Ovary (tissue), 9 donors: ENCODE measurements around the gene RAF1. TPM values are rescaled to one million over a fixed set of nuclear protein-coding genes. Genes with fewer than 3 reads are reported as not detected.
"Not testable (repeated sequence)": the region's sequence is repeated elsewhere in the genome, so short reads cannot be mapped to it uniquely, and the experiment has no call there.

Source experiments
- DNase-seq, 5 donors: peaks; one replicate each; pipeline ENCODE4 v3.0.0-alpha.2; 2019 to 2020
- H3K27ac ChIP-seq, 2 donors: fragments of 200-600 bp; one replicate each; pipeline versions ENCODE4 v1.5.1 to v1.8.0; 2019 to 2022
- H3K27me3 ChIP-seq: fragments of 200-600 bp; one replicate; pipeline ENCODE4 v1.8.0; 2022
- H3K36me3 ChIP-seq: fragments of 200-600 bp; sonication (generic); one replicate; pipeline ENCODE4 v1.5.1; 2019
- H3K4me1 ChIP-seq: one replicate; pipeline ENCODE4 v1.8.1; 2013; ENCODE audit warnings: mild to moderate bottlenecking, moderate library complexity; ENCODE audit not compliant: insufficient read depth
- H3K4me3 ChIP-seq: fragments of 200-600 bp; sonication (generic); one replicate; pipeline ENCODE4 v1.5.1; 2017
- H3K9me3 ChIP-seq, 2 donors: fragments of 200-600 bp in 1 of 2; sonication (generic) in 1 of 2; one replicate each; pipeline versions ENCODE4 v1.5.1 to v1.8.1; 2013 to 2019; ENCODE audit warnings: mild to moderate bottlenecking in 1 of 2, moderate library complexity in 1 of 2
- CTCF ChIP-seq, 3 donors: fragments of 450-650 bp in 2 of 3; fragments of 200-600 bp in 1 of 3; IDR thresholded peaks; one replicate each; pipeline versions ENCODE4 v1.5.1 to v1.8.0; 2016 to 2022; ENCODE audit warnings: antibody characterized with exemption in 3 of 3, mild to moderate bottlenecking in 1 of 3
- EP300 ChIP-seq: sonication (generic); formaldehyde crosslinking; IDR thresholded peaks from one replicate; pipeline ENCODE4 v1.6.1; 2017; ENCODE audit warnings: antibody characterized with exemption
- POLR2A ChIP-seq: fragments of 450-650 bp; IDR thresholded peaks from one replicate; pipeline ENCODE4 v1.6.1; 2017; ENCODE audit warnings: antibody characterized with exemption, mild to moderate bottlenecking, moderate library complexity
- WGBS, 3 donors: extraction: QIAGEN DNeasy Blood & Tissue Kit in 1 of 3; methylation state at CpG; one replicate each; pipeline versions ENCODE4 v1.1.5 to v1.1.7; 2013 to 2017; 5-methylcytosine and 5-hydroxymethylcytosine counted together
- intact Hi-C, 4 donors: fragments of 100-400 bp; cut with DNase I; formaldehyde crosslinking; loops; one replicate each; pipeline versions ENCODE4 v1.11.0 to v1.15.1; 2022 to 2023
- polyA plus RNA-seq, 2 donors: library from polyadenylated mRNA; stranded (reverse); fragments of 200-250 nt in 1 of 2; fragments of 350-450 nt in 1 of 2; fragmentation: Illumina TruSeq in 1 of 2; extraction: RNeasy Lipid Tissue Mini Kit (QIAGEN cat#74804) in 1 of 2; gene quantifications; one replicate each; pipeline ENCODE4 v1.2.3, GENCODE V29; 2013 to 2014
- total RNA-seq, 7 donors: library from RNA; depleted of rRNA in 2 of 7; stranded (reverse); fragments of >200 nt in 2 of 7; fragmentation: NEBNext Ultra II Directional in 3 of 7; extraction: Animal tissue kit (Norgen Biotek cat#: 25700) in 3 of 7; gene quantifications; one replicate each; pipeline versions ENCODE4 v1.1.0 to v1.2.4, GENCODE V29; 2016 to 2023
- donor health status: DM: no; HTN: no; CAD: no; lungs with moderate emphysema.
- donor health status: DM: no; HTN: no; CAD: no.
- donor health status: Bipolar disorder and iron deficiency.
- donor health status: DM: yes; HTN: yes; CAD: no.
- donor health status: DM: no; HTN: no; CAD: no.
- donor health status: DM: yes; HTN: yes; CAD: no.

Gene RAF1
- total and polyA plus RNA-seq, 9 donors: 62.1 to 106 (median 78.8) TPM

DNA sequence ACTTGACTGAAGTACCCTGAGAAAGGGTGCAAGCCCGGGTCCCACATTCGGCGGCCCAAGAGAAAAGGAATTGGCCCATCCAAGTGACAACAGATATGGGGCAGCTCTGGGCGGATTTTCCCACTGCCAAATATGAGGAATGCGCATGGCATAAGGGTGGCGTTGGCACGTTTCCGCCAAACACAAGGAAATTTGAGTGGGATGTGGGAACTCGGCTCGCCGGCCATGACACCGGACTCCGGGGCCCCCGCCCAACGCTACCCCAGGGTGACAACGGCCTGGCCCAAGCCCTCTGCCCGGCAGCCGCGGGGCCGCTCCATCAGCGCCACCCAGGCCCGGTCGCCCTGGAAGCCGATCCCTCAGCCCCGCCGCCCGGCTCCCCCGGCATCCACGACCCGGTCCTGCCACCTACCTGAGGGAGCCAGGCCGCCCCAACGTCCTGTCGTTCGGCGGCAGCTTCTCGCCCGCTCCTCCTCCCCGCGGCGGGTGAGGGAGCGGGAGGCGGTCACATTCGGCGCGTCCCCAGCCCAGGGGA, 449 bp downstream of the RAF1 start:
- intact Hi-C loops: loop anchor here in 1 of 4 donors (5.0 kb wide), 1 partner anchor 106 kb away; the partner anchor contains the start of gene MKRN2
- WGBS, 3 donors: 0% methylated on average over 27 to 45 of the region's 45 CpGs
- DNase-seq: peak; percentile 44 to 66 (median 58)
- H3K4me1 ChIP-seq: peaks cover 11% of the 10 kb centered on the region
- no peaks in the 10 kb centered on the region for H3K27me3 ChIP-seq
- TF ChIP-seq POLR2A (no peak), EP300 (no peak), CTCF (IDR thresholded peaks at IDR 0.05) (no peak)
- no peaks in the 10 kb centered on the region for H3K36me3 ChIP-seq
- H3K27ac ChIP-seq: peak overlapping the region; percentile 99 to 100
- peak overlapping the region; percentile 96 for H3K4me3 ChIP-seq
- H3K9me3 ChIP-seq: no peaks in the 10 kb centered on the region

DNA sequence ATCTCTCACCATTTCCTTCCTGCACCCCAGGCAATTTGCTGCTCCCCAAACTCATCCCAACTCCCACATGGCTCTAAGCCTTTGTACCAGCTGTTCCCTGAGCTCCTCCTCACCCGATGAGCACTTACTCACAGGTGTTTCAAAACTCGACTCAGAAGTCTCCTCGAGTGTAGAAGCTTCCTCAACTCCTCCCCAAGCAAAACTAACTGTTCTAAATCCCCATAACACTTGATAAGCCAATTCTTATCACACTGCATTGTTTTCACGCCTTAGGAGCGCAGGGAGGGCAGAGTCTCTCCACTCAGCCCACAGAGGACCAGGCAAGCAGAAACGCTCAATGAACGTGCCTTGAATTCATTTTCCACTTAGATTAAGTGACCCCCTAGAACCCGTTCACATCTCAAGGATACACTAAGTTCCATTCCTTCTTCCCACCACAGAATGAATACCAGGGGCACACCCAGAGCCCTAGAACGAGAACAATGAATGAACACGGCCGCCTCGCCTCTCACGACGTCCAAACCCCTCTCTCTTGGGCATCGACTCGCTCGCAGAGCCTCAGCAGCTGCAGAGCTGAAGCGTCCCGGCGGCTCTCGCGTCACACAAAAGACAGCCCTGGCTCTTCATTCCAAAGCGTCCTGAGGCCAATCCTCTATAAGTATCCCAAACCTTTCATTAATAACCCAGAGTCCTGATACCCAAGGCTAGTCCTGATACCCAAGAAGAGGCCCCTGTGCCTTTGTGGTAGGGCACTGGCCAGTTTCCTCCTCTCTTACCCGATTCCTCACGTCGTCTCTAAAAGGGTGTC, 1.1 kb downstream of the RAF1 start:
- Histone ChIP-seq H3K4me3 (peak overlapping the region; percentile 96), H3K4me1 (peaks cover 13% of the 10 kb centered on the region), H3K36me3 (no peaks in the 10 kb centered on the region), H3K27ac (peak overlapping the region; percentile 99 to 100), H3K27me3 (no peaks in the 10 kb centered on the region), H3K9me3 (no peaks in the 10 kb centered on the region)
- intact Hi-C loops: loop anchor here in 1 of 4 donors (5.0 kb wide), 1 partner anchor 105 kb away; the partner anchor contains the start of gene MKRN2
- WGBS, 3 donors: 0 to 1% (median 0%) methylated on average over 26 of the region's 26 CpGs
- peak in 4 of 5 donors; percentile 27 to 54 (median 38) for DNase-seq
- no peak for TF ChIP-seq EP300
- no peak for TF ChIP-seq CTCF (IDR thresholded peaks at IDR 0.05)
- TF ChIP-seq POLR2A: no peak

DNA sequence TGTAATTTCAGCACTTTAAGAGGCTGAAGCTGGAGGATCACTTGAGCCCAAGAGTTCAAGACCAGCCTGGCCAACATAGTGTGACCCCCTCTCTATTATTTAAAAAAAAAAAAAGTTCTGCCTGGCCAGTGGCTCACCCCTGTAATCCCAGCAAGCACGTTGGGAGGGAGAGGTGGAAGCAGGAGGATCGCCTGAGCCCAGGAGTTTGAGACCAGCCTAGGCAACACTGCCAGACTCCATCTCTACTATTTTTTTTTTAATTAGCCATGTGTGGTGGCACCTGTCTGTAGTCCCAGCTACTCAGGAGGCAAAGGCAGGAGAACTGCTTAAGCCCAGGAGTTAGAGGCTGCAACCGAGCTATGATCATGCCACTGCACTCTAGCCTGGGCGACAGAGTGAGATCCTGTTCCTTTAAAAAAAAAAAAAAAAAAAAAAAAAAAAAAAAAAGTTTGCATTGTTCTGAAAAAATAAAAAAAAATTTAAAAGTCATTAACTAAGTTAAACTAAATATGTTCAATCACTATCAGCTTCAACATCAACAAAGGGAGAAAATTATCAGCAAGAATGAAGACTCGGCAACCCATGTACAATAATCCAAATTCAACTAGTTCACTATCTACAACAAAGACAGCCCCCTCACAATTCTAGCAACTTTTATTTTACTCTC, 1.9 kb downstream of the RAF1 start:
- no peaks in the 10 kb centered on the region for H3K36me3 ChIP-seq
- TF ChIP-seq POLR2A (no peak), EP300 (no peak), CTCF (IDR thresholded peaks at IDR 0.05) (no peak)
- H3K4me3 ChIP-seq: peak overlapping the region; percentile 96
- H3K27ac ChIP-seq: no peak overlapping the region
- intact Hi-C loops: loop anchor here in 1 of 4 donors (5.0 kb wide), 1 partner anchor 105 kb away; the partner anchor contains the start of gene MKRN2
- no peaks in the 10 kb centered on the region for H3K27me3 ChIP-seq
- no peak for DNase-seq
- peaks cover 13% of the 10 kb centered on the region for H3K4me1 ChIP-seq
- 15 to 22% (median 18%) methylated on average over 5 of the region's 5 CpGs for WGBS, 3 donors
- no peaks in the 10 kb centered on the region for H3K9me3 ChIP-seq

DNA sequence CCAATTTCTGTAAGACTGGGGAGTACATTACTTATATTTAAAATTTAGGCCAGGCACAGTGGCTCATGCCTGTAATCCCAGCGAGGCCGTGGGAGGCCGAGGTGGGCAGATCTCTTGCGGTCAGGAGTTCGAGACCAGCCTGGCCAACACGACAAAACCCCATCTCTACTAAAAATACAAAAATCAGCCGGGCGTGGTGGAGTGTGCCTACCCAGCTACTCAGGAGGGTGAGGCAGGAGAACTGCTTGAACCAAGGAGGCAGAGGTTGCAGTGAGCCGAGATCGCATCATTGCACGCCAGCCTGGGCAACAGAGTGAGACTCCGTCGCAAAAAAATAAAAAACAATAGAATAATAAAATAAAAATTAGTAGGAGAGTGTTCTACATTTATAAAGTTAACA, 2.5 kb downstream of the RAF1 start:
- H3K36me3 ChIP-seq, H3K4me3 ChIP-seq, H3K27me3 ChIP-seq, DNase-seq, H3K9me3 ChIP-seq, H3K27ac ChIP-seq: not testable (repeated sequence)
- 48 to 68% (median 55%) methylated on average over 13 of the region's 13 CpGs for WGBS, 3 donors
- peaks cover 17% of the 10 kb centered on the region for H3K4me1 ChIP-seq
- intact Hi-C loops: loop anchor here in 1 of 4 donors (5.0 kb wide), 1 partner anchor 104 kb away; the partner anchor contains the start of gene MKRN2
